ENCODE measurements around the gene GOLGA5.

DNA sequence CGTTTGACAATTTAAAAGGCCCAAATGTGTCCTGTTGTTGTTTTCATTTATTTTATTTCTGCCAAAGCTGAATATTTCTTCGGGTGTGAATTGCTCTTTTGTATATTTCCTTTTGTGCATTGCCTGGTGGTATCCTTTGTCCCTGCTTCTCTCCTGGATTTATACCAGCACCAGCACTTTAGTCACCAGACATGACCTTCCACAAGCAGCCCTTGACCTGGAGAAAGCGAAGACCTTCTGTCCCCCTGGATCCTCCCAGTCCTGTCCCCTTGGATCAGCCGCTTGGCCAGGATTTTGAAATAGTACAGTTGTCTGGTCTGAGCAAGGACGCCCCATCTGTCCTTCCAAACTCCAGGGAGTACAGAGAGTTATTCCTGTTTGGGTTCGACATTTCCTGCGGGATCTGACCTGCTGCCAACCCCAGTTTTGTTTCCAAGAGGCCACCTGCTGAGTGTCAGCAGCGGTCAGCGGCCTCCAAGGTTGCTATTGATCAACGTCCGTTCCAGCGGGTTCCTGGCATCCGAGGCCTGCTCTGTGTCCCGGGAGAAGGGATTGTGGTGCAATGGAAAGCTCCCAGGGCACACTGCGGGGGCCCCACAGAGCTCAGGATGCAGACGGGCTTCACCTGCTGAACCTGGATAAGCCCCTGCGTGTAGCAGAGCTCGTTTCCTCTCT is 83.8 kb downstream of the GOLGA5 start:
- TF ChIP-seq POLR2A (IDR thresholded peaks at IDR 0.05; ENCODE audit: low read depth, low read length) (no peak), POLR2AphosphoS5 (IDR thresholded peaks at IDR 0.05; ENCODE audit: low read depth, low read length) (no peak), SPI1 (IDR thresholded peaks at IDR 0.05; ENCODE audit: low read depth, low read length) (no peak), TAF1 (IDR thresholded peaks at IDR 0.05; ENCODE audit: low read depth, low read length) (no peak), PAX5 (IDR thresholded peaks at IDR 0.05; ENCODE audit: insufficient read depth, low read length, severe bottlenecking) (no peak)

Measured in GM12891 (cell line).